KBM-7 (cell line): ENCODE data around the gene KRT25.

ENCODE experiments used
- DNase-seq: peaks from one replicate; pipeline ENCODE4 v3.0.0-alpha.2; 2015
- in situ Hi-C: fragments of 300-500 bp; cut with MboI; formaldehyde crosslinking; loops from 2 replicates; pipeline ENCODE4 v1.14.3; 2020; ENCODE audit warnings: low sequenced_read_pairs, low pct_unique_long_range_greater_than_20kb, mixed read lengths

Gene KRT25, protein sequence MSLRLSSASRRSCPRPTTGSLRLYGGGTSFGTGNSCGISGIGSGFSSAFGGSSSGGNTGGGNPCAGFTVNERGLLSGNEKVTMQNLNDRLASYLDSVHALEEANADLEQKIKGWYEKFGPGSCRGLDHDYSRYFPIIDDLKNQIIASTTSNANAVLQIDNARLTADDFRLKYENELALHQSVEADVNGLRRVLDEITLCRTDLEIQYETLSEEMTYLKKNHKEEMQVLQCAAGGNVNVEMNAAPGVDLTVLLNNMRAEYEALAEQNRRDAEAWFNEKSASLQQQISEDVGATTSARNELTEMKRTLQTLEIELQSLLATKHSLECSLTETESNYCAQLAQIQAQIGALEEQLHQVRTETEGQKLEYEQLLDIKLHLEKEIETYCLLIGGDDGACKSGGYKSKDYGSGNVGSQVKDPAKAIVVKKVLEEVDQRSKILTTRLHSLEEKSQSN

DNA sequence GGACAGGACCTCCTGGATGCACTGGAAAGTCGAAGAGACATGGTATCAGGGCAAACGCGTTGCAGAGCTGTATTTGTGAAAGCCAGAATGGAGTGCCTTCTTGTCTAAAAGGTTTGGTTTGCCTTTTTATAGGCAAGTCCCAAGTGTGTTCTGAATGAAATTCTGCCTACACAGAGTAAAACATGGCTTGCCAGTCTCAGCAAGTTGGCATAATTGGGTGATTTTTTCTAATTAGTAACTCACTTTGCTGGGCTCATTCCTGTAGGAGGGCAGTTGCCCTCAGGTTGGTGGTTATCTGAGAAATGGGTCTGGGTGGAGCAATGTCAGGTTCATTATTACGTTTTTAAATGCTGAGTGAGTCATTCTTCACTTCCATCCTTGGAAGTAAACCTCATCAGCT lies at the start of gene KRT25:
TSS of gene KRT25 (minus strand) at position 101 of the 400 bp plus-strand sequence. CDS start at position 41, 60 bp downstream.
- in situ Hi-C loops = no loop called here
- no peak for DNase-seq

DNA sequence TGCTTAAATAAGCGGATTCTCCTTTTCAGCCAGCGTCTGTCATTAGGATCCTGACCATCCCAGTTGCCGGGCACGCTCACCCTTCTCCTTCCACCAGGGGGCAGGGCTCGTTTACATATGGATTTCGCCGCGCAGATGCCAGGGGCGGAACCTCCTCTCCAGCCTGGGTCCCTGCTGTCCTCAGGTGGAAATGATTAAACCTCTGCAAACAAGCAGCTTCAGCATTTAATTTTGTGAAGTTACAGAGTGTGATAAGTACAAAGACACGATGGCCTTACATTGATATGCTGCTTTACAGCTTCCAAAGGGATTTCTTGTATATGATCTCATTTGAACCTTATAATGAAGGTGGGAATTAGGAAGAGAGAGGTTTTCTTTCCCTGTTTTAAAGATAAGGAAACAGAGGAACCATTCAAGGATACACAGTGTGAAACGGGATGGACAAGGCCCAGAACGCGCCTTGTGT lies 48.5 kb upstream of the KRT25 start:
- peak; percentile 75 for DNase-seq
- in situ Hi-C loops = no loop called here

DNA sequence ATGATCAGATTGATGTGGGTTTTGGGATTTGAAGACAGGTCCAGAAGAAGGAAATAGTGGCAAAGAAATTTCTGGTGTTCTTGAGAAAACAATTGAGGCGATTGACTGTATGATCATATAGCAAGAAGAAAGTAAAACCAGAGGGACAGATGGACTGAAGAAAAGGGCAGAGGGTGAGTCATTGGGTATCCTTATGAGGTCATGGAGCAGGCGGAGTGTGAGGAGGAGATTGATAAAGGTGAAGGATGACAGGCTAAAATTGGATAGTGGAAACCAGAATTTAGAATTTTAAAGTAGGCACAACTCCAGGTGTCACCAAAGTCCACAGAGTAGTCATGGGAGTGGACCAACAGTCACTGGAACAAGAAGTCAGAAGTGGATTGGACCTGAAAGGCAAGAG lies 46.0 kb upstream of the KRT25 start:
- DNase-seq = no peak
- in situ Hi-C loops = no loop called here

DNA sequence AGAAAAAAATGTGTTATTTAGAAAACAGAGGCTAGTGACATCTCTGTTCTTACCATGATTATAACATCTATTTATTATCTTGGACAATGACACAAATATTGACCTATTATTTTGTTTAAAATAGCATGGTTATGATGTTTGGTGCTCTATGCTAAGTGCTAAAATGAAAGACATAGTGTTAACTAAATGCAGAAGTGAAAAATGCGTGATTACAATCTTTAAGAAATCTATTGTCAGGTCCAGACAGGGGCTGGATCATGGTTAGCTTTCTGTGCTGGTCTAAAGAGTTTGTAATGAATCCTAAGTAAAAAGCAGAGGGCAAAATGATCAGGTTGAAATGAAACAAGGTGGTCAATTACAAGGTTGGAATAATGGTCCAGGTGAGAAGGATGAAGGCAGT lies 45.2 kb upstream of the KRT25 start:
- no peak for DNase-seq
- in situ Hi-C loops = no loop called here

DNA sequence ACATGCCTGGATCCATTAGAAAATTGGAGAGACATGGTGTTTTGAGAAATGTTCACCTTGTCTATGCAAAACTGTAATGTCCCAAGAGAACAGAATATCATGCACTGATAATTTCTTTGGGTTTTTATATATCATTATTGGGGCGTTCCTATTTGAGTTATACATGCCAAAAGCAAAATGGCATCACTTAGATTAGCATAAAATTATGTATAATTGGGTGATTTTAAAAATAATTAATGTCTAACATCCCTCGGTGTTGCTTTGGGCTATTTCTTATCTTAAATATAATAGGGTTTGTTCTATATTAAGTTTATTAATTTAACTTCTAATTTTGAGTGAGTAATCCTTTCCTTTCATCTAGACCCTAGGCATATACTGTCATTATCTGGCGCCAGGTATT lies 44.7 kb upstream of the KRT25 start, which contains the start of gene KRT28:
TSS of gene KRT28 (minus strand) at position 101 of the 400 bp plus-strand sequence. CDS start at position 35, 66 bp downstream.
- in situ Hi-C loops = no loop called here
- no peak for DNase-seq

DNA sequence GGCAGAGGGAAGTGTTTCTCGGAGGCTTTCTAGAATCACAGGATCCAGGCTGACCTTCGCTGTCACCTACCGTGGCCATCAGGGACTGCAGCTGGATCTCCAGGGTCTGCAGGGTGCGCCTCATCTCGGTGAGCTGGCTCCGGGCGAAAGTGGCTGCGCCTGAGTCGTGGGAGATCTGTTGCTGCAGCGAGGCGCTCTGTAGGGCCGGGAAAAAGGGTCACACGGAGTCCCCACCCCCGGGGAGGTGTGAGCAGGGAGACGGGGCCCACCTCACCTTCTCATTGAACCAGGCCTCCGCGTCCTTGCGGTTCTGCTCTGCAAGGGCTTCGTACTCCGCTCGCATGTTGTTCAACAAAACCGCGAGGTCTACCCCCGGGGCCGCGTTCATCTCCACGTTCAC lies 41.7 kb upstream of the KRT25 start:
- no peak for DNase-seq
- in situ Hi-C loops = no loop called here

DNA sequence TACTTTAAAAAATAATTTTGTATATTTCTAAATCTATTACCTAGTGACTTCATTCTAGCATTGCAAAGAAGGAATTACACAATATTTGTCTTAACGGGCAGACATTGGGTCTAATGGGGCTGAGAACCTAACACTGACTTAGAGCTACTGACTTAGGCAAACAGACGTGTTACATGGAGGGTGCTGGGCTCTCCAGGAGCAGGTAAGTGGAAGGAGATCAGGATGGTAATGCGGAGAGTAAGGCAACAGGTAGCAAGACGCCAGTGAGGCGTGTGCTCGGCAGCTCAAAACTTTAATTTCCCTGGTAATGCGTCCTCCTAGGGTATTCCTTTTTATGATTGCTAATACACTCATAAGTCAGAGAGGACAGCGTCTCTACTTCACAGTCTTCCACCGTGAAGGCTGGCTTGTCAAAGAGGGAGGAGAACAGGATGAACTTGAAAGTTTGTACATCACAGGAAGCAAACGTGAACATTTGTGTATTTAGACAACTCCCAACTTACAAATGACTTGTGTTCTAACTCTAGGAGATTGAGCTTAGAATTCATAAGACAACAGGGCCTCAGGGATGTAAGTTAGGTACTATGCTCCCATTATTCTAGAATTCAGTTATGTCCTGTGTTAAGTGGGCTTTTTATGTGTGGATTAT lies 40.0 kb upstream of the KRT25 start:
- in situ Hi-C loops = no loop called here
- no peak for DNase-seq

DNA sequence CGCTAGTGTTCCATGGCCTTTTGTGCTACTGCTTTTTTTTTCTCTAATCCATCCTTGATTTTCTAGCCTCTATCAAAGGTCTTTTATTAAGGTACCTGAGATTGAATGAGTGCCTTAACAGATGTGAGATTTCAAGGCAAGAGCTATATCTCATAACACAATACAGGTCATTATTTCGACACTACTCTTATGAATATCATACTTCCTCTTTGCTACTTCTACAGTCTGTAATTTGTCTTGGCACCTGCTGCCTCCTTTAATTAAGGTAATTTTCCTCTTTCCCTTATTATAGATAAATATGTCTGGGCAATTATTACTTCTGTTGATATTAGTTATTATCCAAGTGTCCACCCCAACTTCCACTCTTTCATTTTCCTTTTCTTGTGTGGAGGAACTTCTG lies 39.3 kb upstream of the KRT25 start:
- in situ Hi-C loops = no loop called here
- DNase-seq = no peak

DNA sequence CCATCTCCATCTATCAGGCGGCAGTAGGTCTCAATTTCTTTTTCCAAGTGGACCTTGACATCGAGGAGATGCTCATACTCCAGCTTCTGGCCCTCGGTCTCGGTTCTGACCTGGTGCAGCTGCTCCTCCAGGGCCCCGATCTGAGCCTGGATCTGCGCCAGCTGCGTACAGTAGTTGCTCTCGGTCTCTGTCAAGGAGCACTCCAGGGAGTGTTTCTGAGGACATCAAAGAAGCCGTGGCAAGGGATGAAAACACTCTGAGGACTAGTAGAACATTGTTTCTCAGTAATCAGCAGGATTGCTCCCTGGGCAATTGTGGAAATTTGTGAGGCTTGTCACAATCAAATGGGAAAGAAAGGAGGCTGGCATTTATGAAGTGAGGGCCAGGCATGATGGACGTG lies 38.7 kb upstream of the KRT25 start:
- DNase-seq = no peak
- in situ Hi-C loops = no loop called here

DNA sequence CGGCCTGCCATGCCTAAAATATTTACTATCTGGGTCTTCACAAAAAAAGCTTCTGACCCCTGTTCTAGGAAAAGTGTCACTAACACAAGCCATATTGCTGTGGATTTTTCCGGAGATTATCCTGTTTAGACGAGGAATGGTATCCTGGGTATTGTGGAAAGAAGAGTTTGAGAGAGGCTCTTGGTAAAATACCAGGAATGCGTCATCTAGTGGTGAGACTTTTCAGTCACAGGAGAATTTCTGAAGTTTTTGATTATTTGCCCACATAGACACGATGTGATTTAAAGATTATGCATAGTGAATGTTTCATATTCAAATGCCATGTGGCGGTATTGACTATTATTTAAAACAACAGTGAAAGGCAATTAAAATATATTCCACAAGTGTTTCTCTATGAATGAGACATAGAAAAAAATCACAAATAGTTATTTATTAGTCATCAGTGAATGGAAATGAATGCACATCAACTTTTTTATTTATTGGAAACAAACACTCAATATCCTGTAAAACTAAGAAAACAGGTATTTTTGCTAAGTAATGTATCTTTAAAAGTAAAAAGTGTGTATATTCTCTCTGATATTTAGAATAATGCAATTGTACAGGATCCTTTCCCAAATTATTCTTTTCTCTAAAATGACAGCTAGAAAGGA lies 36.8 kb upstream of the KRT25 start:
- in situ Hi-C loops = no loop called here
- DNase-seq = peak; percentile 35

DNA sequence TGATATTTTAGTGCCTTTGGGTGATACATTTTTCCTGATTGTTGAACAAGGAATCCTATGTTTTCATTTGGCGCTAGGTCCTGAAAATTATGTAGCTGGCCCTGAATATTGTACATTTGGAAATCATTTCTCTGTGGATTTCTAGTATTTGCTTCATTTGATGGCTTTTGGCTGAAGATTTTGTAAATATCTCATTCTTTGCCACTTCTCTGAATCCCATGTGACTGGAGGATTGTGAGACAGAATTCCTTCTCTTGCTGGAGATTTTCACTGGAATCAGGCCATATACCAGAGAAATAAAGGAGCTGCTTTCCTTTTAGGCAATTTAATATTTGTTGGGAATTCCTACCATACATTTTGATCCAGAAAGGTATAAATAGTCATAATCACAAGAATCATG lies 36.0 kb upstream of the KRT25 start:
- no peak for DNase-seq
- in situ Hi-C loops = no loop called here

DNA sequence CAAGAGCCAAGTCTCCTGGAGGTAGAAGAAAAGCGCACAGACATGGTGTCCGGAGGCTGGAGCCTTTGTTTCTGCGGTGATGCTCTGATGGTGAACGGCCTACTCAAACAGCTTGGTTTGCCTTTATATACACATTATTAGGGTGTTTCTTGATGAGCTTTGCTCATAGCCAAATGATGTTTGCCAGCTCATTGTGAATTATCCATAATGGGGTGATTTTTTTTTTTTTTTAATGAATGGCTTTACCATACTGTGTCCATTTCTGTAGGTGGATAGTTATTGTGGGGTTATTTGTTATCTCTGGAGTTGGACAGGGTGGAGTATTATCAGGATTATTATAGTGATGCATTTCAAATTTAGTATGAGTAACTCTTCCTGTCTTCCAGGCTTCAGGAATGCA lies 27.3 kb upstream of the KRT25 start, which contains the start of gene KRT27:
TSS of gene KRT27 (minus strand) at position 101 of the 400 bp plus-strand sequence. CDS start at position 44, 57 bp downstream.
- no peak for DNase-seq
- in situ Hi-C loops = no loop called here

DNA sequence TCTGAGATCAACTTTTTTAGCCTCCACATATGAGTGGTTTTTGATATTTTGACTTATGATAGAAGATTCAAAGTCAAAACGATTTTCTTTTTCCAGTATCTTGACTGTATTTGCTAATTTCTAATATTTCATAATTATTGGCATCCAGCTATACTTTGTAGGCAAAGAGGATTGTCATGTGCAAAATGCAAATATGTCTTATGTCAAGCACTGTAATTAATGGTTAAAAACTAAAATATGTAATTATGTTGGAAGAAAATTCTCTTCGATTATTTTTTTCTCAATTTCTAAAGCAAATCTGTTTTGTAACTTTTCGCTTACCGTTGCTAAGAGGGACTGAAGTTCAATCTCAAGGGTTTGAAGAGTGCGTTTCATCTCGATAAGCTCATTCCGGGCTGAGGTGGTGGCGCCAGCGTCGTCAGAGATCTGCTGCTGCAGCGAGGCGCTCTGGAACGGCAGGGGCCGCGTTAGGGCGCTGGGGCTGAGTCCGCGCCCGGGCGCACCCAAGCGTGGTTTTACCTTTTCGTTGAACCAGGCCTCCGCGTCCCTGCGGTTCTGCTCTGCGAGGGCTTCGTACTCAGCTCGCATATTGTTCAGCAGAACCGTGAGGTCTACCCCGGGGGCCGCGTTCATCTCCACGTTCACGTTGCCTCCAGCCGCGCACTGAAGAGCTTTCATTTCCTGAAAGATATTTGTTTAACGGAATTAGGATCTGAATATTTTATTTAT lies 24.2 kb upstream of the KRT25 start:
- in situ Hi-C loops = no loop called here
- peak; percentile 27 for DNase-seq

DNA sequence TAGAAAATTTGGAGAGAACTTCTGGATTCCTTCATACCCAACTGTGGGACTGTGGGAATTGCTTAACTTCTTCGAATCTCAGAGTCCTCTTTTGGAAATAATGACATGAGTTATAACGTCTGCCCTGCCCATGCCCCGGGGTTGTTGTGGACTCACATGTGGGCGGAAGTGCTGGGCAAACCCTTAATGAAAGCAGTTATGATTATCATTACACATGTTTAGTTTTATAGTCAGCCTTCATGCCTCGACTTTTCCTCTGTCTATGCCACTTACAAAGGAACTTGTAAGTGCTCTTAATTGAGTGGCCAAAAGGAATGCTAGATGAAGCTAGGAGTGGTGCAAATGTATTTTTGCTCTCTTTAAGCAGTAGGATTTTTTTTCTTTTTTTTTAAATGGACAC lies 23.3 kb upstream of the KRT25 start:
- no peak for DNase-seq
- in situ Hi-C loops = no loop called here

DNA sequence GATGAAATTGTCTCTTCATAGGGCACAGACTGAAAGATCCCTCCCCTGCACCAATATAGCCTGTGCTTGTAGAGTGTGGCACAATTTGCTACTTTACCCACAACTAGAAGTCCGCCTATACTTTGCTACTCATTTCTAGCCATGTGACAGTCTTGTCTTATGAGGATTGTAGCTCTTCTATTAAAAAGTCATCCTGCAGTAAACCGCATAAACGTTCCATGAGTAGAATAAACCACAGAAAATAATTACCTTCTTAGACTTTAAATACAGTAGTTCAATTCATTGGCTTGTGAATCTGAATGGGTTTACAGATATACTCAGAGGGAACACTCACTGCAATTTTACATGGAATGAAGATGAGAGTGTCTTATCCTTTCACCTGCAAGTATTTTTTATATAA lies 22.8 kb upstream of the KRT25 start:
- DNase-seq = no peak
- in situ Hi-C loops = no loop called here

DNA sequence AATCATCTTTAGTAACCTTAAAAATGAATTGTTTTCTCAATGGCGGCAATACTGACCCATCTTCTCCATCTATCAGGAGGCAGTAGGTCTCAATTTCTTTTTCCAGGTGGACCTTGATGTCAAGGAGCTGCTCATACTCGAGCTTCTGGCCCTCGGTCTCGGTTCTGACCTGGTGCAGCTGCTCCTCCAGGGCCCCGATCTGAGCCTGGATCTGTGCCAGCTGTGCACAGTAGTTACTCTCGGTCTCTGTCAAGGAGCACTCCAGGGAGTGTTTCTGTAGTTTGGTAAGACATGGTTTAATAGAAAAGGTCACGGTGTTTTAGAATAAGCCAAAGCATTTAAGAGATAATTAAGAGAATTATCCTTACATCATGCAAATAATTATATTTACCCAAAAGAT lies 22.3 kb upstream of the KRT25 start:
- in situ Hi-C loops = no loop called here
- no peak for DNase-seq

DNA sequence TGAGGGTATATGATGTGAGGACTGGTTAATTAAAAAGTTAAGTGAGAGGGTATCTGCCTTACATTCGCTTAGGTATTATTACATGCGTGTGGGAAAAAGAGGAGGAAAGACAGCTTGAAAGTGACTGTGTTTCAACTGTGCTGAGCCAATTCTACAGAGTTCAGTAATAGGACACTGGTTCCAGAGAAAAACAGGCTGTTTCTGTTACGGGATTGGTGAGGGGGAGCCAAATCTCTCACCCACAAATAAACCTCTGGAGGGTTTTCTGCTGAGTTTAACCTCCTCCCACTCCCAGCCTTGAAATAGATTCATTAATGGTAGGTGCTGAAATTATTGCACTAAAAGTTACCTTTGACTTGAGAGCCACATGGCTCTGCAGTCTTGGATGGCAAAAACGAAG lies 20.8 kb upstream of the KRT25 start:
- no peak for DNase-seq
- in situ Hi-C loops = no loop called here

DNA sequence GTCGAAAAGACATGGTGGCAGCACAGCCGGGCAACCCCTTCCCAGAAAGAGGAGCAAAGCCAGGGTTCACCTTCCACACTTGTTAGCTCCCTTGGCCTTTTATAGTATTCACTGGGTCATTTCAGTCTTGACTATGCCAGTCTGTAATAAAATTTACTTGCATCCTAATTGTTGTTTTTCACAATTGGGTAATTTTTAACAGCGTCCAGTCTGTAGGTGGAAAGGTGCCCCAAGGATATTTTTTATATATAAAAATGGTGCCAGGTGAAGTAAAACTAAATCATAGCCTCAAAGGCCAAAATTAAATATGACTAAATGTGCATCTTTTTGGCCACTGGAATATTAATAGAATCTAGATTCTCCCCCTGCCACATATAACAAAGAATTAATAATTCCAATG lies 17.0 kb upstream of the KRT25 start, which contains the start of gene KRT26:
TSS of gene KRT26 (minus strand) at position 101 of the 400 bp plus-strand sequence. CDS start at position 13, 88 bp downstream.
- no peak for DNase-seq
- in situ Hi-C loops = no loop called here

DNA sequence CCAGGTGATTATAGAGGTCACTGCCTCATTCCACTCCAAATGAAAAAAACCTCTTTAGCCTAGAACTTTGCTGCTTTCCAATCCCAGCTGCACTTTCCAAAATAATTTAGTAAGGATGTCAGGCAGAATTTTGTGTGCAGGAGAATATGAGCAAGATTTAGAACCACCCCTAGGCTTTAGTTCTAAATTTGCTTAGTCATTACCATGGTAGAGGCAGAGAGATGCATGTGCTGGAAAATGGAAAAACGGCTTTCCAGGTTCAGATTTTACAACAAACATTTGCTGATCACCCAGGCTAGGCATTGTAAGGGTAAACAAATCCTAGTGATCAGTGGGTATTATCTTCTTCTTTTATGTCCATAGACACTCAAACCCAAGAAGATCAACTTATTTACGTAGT lies 10.5 kb upstream of the KRT25 start:
- in situ Hi-C loops = no loop called here

More for the DNA sequence above, 10.5 kb upstream of the KRT25 start:
- DNase-seq = no peak
